Activated T-helper 17 cell treated with anti-CD3 and anti-CD28 coated beads, Interleukin-2, amount 50 U/mL, for 72 hours (primary cell): ENCODE results near the gene FGF14. TPM values are rescaled to one million over a fixed set of nuclear protein-coding genes. Genes with fewer than 3 reads are reported as not detected.

ENCODE experiments used
- ATAC-seq: fragments of 150-1000 bp; cut with Tn5 transposase; replicated peaks from 2 replicates; pipeline ENCODE4 v1.10.0; 2021; ENCODE audit warnings: mild to moderate bottlenecking, moderate library complexity
- H3K27ac Mint-ChIP-seq: one replicate; pipeline ENCODE4 v1.8.0; 2022; ENCODE audit warnings: mixed read lengths
- H3K27me3 Mint-ChIP-seq: one replicate; pipeline ENCODE4 v1.8.0; 2022; ENCODE audit warnings: mixed read lengths
- H3K36me3 Mint-ChIP-seq: one replicate; pipeline ENCODE4 v1.8.0; 2022; ENCODE audit warnings: low read depth, mild to moderate bottlenecking, mixed read lengths
- H3K4me1 Mint-ChIP-seq: one replicate; pipeline ENCODE4 v1.8.0; 2022; ENCODE audit warnings: mixed read lengths
- H3K4me3 Mint-ChIP-seq: one replicate; pipeline ENCODE4 v1.8.0; 2022; ENCODE audit warnings: mild to moderate bottlenecking, mixed read lengths
- H3K9me3 Mint-ChIP-seq: one replicate; pipeline ENCODE4 v1.8.0; 2022; ENCODE audit warnings: mixed read lengths
- total RNA-seq, 2 donors: library from RNA; stranded (reverse); gene quantifications; one replicate each; pipeline ENCODE4 v1.2.3, GENCODE V29; 2022

Gene FGF14
- total RNA-seq, 2 donors from 2014 or later, result not detected

DNA sequence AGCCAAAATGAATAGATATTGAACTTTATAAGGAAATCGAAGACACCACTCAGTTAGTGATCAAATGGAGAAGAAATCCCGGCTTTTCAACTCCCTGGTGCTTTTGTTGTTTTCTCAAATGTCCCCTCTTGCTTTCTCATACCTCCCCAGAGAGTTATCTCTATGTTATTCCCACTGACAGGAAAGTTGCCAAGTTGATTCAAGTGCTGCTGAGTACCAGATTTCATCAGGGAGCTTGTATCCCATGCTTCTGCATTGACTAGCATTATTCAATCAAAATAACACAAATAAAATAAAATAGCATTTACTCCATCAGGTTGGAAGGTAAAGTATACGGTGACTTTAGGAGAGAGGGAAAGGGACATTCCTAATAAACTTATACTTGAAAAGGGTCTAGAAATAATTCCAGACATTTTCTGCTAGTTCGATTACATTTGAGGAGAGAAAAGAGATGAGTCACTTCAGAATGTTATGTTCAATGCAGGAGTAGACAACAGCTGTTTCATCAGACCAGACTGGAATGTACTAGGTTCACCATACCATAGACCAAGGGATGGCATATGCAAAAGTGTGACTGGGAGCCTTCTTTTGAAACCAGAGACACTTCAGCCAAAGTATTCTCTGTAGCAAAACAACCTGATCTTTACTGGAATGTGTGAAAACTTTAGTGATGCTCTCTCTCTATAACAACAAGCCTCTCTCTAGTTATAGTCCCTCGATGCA lies 397.8 kb downstream of the FGF14 start:
- no peak overlapping the region for H3K27ac Mint-ChIP-seq

DNA sequence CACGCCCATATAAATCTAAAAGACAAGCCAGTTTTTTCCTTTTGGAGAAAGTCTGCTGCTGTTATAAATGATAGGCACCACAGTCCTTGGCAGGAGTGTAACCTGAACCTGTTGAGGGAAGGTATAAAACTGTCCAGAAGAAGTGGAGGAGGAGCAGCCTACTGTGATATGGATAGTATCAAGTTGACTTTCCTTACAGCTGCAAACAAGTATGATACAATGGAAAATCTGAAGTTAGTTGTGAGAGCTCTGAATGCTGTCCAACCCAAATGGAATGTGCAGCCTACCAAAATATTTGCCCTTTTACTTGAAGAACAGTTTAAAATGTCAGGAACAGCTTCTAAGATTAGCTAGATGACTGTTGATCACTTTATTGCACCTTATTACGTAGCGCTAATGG lies 399.6 kb downstream of the FGF14 start:
- H3K4me3 Mint-ChIP-seq, result no peak overlapping the region
- no peak for ATAC-seq
- H3K9me3 Mint-ChIP-seq, result no peaks in the 10 kb centered on the region
- no peaks in the 10 kb centered on the region for H3K27me3 Mint-ChIP-seq
- no peaks in the 10 kb centered on the region for H3K4me1 Mint-ChIP-seq
- H3K36me3 Mint-ChIP-seq, result no peaks in the 10 kb centered on the region
- no peak overlapping the region for H3K27ac Mint-ChIP-seq

More for the DNA sequence above, 397.8 kb downstream of the FGF14 start:
- Mint-ChIP-seq H3K36me3 (no peaks in the 10 kb centered on the region), H3K4me3 (no peak overlapping the region), H3K27me3 (no peaks in the 10 kb centered on the region), H3K9me3 (no peaks in the 10 kb centered on the region), H3K4me1 (no peaks in the 10 kb centered on the region)
- no peak for ATAC-seq

DNA sequence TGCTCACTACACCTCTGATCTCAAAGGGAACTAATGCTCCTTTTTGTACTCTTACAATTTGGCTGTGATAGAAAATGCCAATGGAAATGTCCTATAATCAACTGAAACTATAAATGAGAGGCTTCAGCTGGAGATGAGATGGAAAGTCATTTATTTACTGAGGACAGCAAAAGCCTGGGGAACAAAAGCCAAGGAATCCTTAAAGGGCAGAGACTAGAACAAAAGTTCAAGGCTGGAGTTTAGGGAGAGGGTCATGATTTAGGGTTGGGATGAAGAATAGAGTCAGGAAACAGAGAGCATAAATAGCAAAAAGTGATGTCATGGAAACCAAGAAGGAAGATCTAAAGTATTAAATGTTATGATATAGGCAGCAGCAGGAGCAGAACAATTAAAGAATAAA lies 401.1 kb downstream of the FGF14 start:
- Mint-ChIP-seq H3K27me3 (no peaks in the 10 kb centered on the region), H3K4me3 (no peak overlapping the region), H3K9me3 (no peaks in the 10 kb centered on the region), H3K27ac (no peak overlapping the region), H3K36me3 (no peaks in the 10 kb centered on the region), H3K4me1 (no peaks in the 10 kb centered on the region)
- no peak for ATAC-seq

DNA sequence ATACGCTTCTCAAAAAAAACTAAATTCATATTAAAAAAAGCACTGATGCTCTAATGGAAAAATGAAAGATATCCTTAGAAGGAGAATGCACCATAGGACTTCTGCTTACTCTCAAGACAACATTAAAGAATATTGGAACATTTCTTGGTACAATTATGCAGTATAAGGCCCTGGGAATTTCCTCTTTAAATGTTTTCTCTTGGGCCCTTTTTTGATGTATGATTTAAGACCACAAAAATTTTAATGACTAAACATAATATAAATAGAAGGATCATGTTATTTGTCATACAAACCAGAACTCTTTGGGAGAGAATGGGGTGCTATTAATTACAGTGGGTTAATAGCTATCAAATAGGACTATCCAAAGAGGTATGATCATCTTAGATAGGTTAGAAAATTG lies 403.7 kb downstream of the FGF14 start:
- Mint-ChIP-seq H3K27me3 (no peaks in the 10 kb centered on the region), H3K27ac (no peak overlapping the region), H3K9me3 (no peaks in the 10 kb centered on the region), H3K36me3 (no peaks in the 10 kb centered on the region), H3K4me1 (no peaks in the 10 kb centered on the region), H3K4me3 (no peak overlapping the region)
- no peak for ATAC-seq

DNA sequence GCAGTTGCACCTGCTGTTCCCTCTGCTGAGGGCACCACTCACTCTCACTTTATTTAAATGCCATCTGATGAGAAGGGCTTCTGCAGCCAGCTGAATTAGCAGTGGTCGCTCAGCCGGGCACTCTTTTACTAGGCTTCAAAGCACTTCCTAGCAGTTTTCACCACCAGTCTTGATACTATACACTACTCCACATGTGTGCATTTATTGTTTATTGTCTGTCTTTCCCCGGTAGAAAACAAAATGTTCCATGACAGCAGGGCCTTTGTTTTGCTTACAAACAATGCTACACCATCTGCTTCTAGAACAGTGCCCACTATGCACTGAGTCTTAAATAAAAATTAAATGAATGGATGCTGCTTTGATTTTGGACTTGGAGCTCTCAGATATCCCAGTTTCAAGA lies 404.9 kb downstream of the FGF14 start:
- Mint-ChIP-seq H3K4me3 (no peak overlapping the region), H3K4me1 (no peaks in the 10 kb centered on the region), H3K9me3 (no peaks in the 10 kb centered on the region), H3K27ac (no peak overlapping the region), H3K27me3 (no peaks in the 10 kb centered on the region), H3K36me3 (no peaks in the 10 kb centered on the region)
- no peak for ATAC-seq

DNA sequence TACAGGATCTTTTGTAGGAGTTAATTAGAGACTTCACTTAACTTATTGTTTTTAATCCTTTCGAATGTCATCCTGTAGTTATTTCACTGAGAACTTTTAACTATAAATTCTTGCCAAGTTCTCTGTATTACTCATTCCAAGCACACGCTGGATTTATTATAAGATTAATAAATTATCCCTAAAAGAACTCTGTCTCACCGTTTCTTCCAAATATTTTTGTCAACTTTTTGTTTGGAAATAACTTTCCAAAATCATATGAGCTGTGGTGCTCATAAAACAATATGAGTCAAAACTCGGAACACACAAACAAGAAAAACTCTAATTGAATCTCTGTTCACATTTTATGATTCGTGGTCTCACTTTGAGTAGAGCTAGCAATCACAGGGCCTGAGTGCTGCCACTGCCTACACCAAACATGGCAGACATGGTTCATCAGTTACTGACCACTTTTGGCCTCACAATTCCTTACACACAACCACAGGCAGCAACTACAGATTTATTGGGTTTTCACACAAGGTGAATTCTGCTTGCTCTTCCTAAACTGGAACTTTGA lies 412.0 kb downstream of the FGF14 start:
- no peak overlapping the region for H3K4me3 Mint-ChIP-seq
- H3K27ac Mint-ChIP-seq, result no peak overlapping the region
- no peaks in the 10 kb centered on the region for H3K36me3 Mint-ChIP-seq
- H3K9me3 Mint-ChIP-seq, result no peaks in the 10 kb centered on the region
- H3K27me3 Mint-ChIP-seq, result peaks cover 6% of the 10 kb centered on the region
- ATAC-seq, result no peak
- H3K4me1 Mint-ChIP-seq, result no peaks in the 10 kb centered on the region

DNA sequence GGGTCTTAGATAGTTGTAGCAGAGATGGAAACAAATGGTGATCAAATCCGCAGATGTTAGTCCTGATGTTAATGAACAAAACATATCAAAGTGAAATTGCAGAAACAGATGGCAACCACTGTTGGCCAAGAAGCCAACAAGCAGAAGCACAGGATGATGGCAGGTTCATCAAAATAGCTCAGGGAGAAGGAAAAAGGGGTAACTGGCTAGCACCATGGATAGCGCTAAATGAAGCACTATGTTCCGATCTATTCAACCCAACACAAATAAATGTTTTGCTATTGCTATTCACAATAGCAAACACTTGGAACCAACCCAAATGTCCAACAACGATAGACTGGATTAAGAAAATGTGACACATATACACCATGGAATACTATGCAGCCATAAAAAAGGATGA lies 413.7 kb downstream of the FGF14 start:
- Mint-ChIP-seq H3K9me3 (no peaks in the 10 kb centered on the region), H3K4me1 (no peaks in the 10 kb centered on the region), H3K36me3 (no peaks in the 10 kb centered on the region), H3K27ac (no peak overlapping the region), H3K4me3 (no peak overlapping the region), H3K27me3 (peaks cover 6% of the 10 kb centered on the region)
- ATAC-seq, result no peak

DNA sequence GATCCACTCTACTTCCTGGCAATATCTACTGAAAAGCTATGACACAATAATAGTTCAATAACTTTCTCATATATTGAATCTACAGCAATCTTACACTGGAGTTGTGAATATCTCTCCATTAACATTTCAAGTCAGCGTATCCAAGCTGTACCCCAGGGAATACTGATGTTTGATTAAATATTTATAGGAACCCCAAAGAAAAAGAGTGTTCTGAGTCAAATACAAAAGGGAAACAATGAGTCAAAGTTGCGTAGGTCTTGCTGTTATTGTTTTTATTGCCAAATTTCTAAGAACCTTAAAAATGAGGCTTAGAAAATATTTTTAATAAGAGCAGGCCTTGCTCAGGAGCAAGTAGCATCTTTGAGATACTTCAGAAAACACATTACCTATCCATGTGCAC lies 415.5 kb downstream of the FGF14 start:
- ATAC-seq, result no peak
- no peaks in the 10 kb centered on the region for H3K4me1 Mint-ChIP-seq
- H3K27ac Mint-ChIP-seq, result no peak overlapping the region
- H3K9me3 Mint-ChIP-seq, result no peaks in the 10 kb centered on the region
- H3K36me3 Mint-ChIP-seq, result no peaks in the 10 kb centered on the region
- H3K27me3 Mint-ChIP-seq, result peaks cover 6% of the 10 kb centered on the region
- no peak overlapping the region for H3K4me3 Mint-ChIP-seq

DNA sequence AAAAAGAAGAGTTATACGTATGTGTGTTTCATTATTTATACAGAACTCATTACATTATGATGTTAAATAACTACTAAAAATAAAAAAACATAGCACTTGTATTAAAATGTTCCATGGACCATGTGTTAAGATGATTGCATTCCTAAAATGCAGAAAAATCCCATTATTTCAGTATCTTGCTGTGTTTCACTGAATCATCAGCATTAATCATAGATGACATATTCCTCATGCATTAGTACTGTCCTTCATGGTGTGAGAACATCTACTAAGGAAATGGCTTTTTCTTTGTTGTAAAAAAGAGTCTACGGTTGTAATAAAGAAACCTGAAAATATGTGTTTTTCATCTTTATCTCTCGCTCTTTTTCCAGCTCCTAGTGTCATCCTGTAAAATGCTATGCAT lies 416.5 kb downstream of the FGF14 start:
- H3K27me3 Mint-ChIP-seq, result peaks cover 6% of the 10 kb centered on the region
- no peak for ATAC-seq
- H3K9me3 Mint-ChIP-seq, result no peaks in the 10 kb centered on the region
- H3K36me3 Mint-ChIP-seq, result no peaks in the 10 kb centered on the region
- H3K27ac Mint-ChIP-seq, result no peak overlapping the region
- no peak overlapping the region for H3K4me3 Mint-ChIP-seq
- no peaks in the 10 kb centered on the region for H3K4me1 Mint-ChIP-seq

DNA sequence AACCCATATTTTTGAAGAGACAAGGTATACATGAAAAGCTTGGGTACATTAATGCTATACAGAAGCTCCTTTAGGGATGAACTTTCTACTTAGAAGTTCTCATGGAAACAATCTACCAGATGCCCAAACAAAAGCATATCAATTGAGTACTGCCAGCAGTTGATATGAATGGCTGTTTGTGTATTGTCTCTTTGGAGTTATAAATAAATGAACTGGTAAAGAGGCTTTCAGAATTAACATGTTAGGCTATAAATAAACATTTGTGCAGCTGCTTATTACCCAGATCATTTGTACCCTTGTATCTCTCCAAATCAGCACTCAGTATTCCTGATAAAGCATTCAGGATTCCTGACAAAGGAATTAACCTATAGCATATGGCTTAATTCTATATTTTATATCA lies 418.9 kb downstream of the FGF14 start:
- H3K9me3 Mint-ChIP-seq, result no peaks in the 10 kb centered on the region
- H3K36me3 Mint-ChIP-seq, result no peaks in the 10 kb centered on the region
- no peak overlapping the region for H3K27ac Mint-ChIP-seq
- H3K4me1 Mint-ChIP-seq, result no peaks in the 10 kb centered on the region
- no peak overlapping the region for H3K4me3 Mint-ChIP-seq
- ATAC-seq, result no peak
- peaks cover 6% of the 10 kb centered on the region for H3K27me3 Mint-ChIP-seq

DNA sequence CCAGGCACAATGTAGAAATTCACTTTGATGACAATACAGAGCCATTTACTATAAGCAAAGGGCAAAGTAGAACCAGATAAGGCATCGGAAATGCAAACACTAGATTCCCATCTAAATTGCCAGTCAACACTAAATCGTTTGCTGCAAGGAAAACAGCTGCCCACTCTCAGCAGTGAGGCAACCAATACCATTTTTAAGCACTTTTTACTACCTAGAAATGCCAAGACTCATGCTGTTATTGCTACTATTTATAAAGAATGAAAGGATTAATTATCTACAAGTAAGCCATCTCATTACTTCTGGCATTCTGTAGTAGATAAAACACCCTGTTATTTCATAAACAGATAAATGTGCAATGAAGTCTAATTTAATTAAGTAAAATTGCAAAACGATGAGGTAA lies 422.0 kb downstream of the FGF14 start:
- no peak overlapping the region for H3K4me3 Mint-ChIP-seq
- no peaks in the 10 kb centered on the region for H3K27me3 Mint-ChIP-seq
- ATAC-seq, result no peak
- no peak overlapping the region for H3K27ac Mint-ChIP-seq
- H3K4me1 Mint-ChIP-seq, result no peaks in the 10 kb centered on the region
- no peaks in the 10 kb centered on the region for H3K36me3 Mint-ChIP-seq
- no peaks in the 10 kb centered on the region for H3K9me3 Mint-ChIP-seq

DNA sequence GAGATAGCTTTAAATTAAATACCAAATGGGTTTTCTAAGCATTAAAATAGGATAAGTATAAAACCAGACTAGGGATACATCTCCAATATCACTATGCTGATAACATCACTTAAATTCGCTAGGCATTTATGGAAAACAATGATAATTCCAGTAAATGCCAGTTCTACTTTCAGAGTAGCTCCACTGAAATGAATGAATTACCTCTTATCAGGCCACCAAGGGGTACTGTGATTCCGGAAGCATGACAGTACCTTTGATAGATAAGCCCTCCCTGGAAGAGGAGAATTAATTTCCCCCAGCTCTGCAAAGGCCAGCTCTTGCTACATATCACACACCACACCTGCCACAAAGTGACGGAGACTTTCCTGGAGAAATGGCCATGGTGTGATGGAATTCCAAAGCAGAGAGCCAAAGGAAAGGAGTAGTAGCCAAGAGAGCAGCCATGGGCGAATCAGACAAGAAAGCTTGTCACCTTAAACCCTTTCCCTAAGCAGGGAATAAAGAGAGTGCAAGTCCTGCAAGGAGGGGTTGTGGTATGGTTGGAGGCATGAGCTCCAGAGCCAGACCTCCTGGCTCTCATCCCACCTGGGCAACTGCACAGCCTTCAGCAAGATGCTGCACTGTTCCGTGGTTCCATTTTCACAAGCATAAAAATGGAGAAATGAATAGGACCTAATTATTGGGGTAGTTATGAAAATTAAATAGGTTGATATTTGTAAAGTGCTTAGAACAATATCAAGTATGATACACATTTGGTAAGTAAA lies 423.1 kb downstream of the FGF14 start:
- H3K9me3 Mint-ChIP-seq, result no peaks in the 10 kb centered on the region
- H3K27me3 Mint-ChIP-seq, result no peaks in the 10 kb centered on the region
- no peak for ATAC-seq
- no peak overlapping the region for H3K27ac Mint-ChIP-seq
- no peak overlapping the region for H3K4me3 Mint-ChIP-seq
- H3K36me3 Mint-ChIP-seq, result no peaks in the 10 kb centered on the region
- no peaks in the 10 kb centered on the region for H3K4me1 Mint-ChIP-seq

DNA sequence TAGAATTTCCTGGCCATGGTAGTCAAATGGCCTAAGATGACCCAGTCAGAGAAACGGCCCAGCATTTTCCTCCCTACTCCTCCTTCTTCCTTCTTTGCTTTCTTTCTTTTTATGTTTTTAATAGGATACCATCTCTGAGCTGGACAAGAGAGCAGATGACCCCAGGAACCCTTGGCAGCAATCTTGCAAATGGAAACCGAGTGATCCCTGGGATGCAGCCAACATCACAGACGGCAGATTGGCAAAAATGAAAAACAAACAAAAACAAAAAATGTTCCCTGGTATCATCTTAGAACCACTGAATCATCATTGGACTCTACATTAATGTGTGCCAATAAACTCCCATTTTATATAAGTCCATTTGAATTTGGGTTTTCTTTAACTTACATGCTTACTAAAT lies 424.4 kb downstream of the FGF14 start:
- Mint-ChIP-seq H3K4me1 (no peaks in the 10 kb centered on the region), H3K4me3 (no peak overlapping the region), H3K9me3 (no peaks in the 10 kb centered on the region), H3K27me3 (no peaks in the 10 kb centered on the region), H3K27ac (no peak overlapping the region), H3K36me3 (no peaks in the 10 kb centered on the region)
- no peak for ATAC-seq

DNA sequence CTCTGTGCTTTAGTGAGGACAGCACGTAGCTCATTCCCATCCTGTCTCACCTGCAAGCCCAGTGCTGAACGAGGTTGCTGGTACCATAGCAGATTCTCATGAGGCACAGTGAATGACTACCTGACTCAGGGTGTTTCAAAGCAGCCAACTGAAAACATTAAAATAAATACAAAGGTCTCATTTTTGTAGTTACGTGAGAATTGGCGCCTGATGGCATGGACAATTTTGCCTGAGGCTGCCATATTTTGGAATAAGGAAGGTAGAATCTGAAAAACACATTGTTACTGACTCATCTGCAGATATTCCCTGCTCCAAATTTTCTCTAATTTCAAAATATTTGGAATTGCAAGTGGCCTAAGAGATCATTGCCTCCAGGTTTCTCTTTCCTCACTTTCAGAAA lies 429.7 kb downstream of the FGF14 start:
- H3K4me1 Mint-ChIP-seq, result no peaks in the 10 kb centered on the region
- no peak for ATAC-seq
- H3K27me3 Mint-ChIP-seq, result peaks cover 3% of the 10 kb centered on the region
- no peak overlapping the region for H3K4me3 Mint-ChIP-seq
- no peak overlapping the region for H3K27ac Mint-ChIP-seq
- H3K9me3 Mint-ChIP-seq, result no peaks in the 10 kb centered on the region
- no peaks in the 10 kb centered on the region for H3K36me3 Mint-ChIP-seq

DNA sequence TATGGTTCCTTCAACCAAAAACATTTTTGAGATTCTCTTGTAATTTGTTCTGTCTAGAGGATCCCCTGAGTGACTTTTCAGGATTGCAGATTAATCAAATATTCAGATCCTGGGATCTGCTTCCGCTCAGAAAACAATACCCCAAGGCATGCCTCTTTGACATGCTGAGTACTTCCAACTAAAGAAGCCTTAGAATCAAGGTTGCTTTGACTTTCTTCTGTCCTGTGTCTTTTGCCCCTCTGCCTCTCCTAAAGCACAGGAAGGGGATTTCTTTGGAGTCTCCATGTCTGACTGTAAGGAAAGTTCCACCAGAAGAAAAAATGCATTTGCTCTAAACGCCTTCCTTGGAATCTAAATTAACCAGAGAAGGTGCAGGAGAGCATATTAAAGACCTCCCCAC lies 431.5 kb downstream of the FGF14 start:
- ATAC-seq, result no peak
- Mint-ChIP-seq H3K9me3 (no peaks in the 10 kb centered on the region), H3K4me3 (no peak overlapping the region), H3K36me3 (no peaks in the 10 kb centered on the region), H3K27ac (no peak overlapping the region), H3K27me3 (peaks cover 6% of the 10 kb centered on the region), H3K4me1 (no peaks in the 10 kb centered on the region)
